Endothelial cell of umbilical vein (primary cell): ENCODE data around the gene ADAM17. TPM values are rescaled to one million over a fixed set of nuclear protein-coding genes. Genes with fewer than 3 reads are reported as not detected.
"Not testable (repeated sequence)": the region's sequence is repeated elsewhere in the genome, so short reads cannot be mapped to it uniquely, and the experiment has no call there.

Experiments
- BruUV-seq: library from RNA; stranded (reverse); fragments of 400-500 nt; replicated peaks from 2 replicates; lab custom pipeline; 2021; lab: Mats Ljungman, UMichigan
- CTCF ChIA-PET: fragments of 300-600, 350-600 bp; sonication (Branson Sonifier 250); formaldehyde crosslinking; loops from one replicate; lab custom pipeline; 2021; ENCODE audit warnings: antibody characterized with exemption, inconsistent platforms; lab: Charles Lee
- POLR2A ChIA-PET: fragments of 300-600, 350-600 bp; sonication (Branson Sonifier 250); formaldehyde crosslinking; loops from one replicate; lab custom pipeline; 2021; ENCODE audit warnings: antibody characterized with exemption, inconsistent platforms; lab: Charles Lee
- DNase-seq: peaks from one replicate; pipeline ENCODE4 v3.0.0-alpha.2; 2011; ENCODE audit warnings: low read depth, low spot score
- FAIRE-seq: peaks from 2 replicates; lab custom pipeline; 2011; peaks lifted over from hg19 to GRCh38; lab: Jason Lieb, UNC
- H2AFZ ChIP-seq: 2 replicates; pipeline ENCODE4 v1.6.0; 2012; ENCODE audit warnings: low read depth, low read length, control low read depth, inconsistent platforms
- H3K27ac ChIP-seq: 2 replicates; pipeline ENCODE4 v1.5.1; 2011; ENCODE audit warnings: low read depth, mild to moderate bottlenecking, control low read depth, low read length, moderate library complexity; ENCODE audit not compliant: insufficient read depth
- H3K27me3 ChIP-seq, 2 experiments: 2 replicates each; pipeline versions ENCODE4 v1.6.0 to v1.6.1; 2011; ENCODE audit warnings: low read length in 2 of 2, mixed read lengths in 1 of 2; ENCODE audit not compliant: control insufficient read depth in 2 of 2, insufficient read depth in 2 of 2
- H3K36me3 ChIP-seq, 2 experiments: 2 replicates in 1 of 2; 3 replicates in 1 of 2; pipeline ENCODE4 v1.5.1; 2011; ENCODE audit warnings: low read length in 2 of 2, mild to moderate bottlenecking in 1 of 2, moderate library complexity in 1 of 2; ENCODE audit not compliant: control insufficient read depth in 2 of 2, insufficient read depth in 2 of 2; ENCODE audit errors: extremely low read depth in 1 of 2
- H3K4me1 ChIP-seq: 3 replicates; pipeline ENCODE4 v1.5.1; 2011; ENCODE audit warnings: mild to moderate bottlenecking, low read length; ENCODE audit not compliant: control insufficient read depth, insufficient read depth; ENCODE audit errors: extremely low read depth
- H3K4me2 ChIP-seq: 2 replicates; pipeline ENCODE4 v1.6.1; 2011; ENCODE audit warnings: low read length, control low read depth, mixed read lengths; ENCODE audit not compliant: insufficient read depth
- H3K4me3 ChIP-seq, 3 experiments: fragments of 200-600 bp in 1 of 3; sonication (generic), shearing (Covaris generic) in 1 of 3; replicated peaks in 1 of 3; 2 replicates each; pipeline ENCODE4 v1.5.1; 2011 to 2016; ENCODE audit warnings: control low read depth in 3 of 3, low read length in 3 of 3, mild to moderate bottlenecking in 2 of 3, inconsistent platforms in 1 of 3, low read depth in 1 of 3, moderate library complexity in 1 of 3; ENCODE audit not compliant: insufficient read depth in 1 of 3
- H3K79me2 ChIP-seq: 2 replicates; pipeline ENCODE4 v1.6.0; 2012; ENCODE audit warnings: low read length, inconsistent platforms; ENCODE audit not compliant: control insufficient read depth, insufficient read depth
- H3K9ac ChIP-seq: replicated peaks from 2 replicates; pipeline ENCODE3; 2011; ENCODE audit warnings: low read length, control low read depth; ENCODE audit not compliant: insufficient read depth; ENCODE audit errors: extremely low read depth
- H3K9me1 ChIP-seq: replicated peaks from 3 replicates; pipeline ENCODE4 v1.6.0; 2011; ENCODE audit warnings: mild to moderate bottlenecking, low read length; ENCODE audit not compliant: control insufficient read depth, insufficient read depth; ENCODE audit errors: extremely low read depth
- H3K9me3 ChIP-seq: replicated peaks from 2 replicates; pipeline ENCODE4 v1.5.1; 2012; ENCODE audit warnings: low read length, inconsistent platforms; ENCODE audit not compliant: control insufficient read depth, insufficient read depth
- H4K20me1 ChIP-seq: replicated peaks from 2 replicates; pipeline ENCODE3; 2011; ENCODE audit warnings: mild to moderate bottlenecking, low read length; ENCODE audit not compliant: control insufficient read depth, insufficient read depth; ENCODE audit errors: extremely low read depth
- CTCF ChIP-seq, 2 donors: IDR thresholded peaks; 1 replicate in 1 of 2; 2 replicates in 1 of 2; pipeline ENCODE4 v1.5.1; 2011; ENCODE audit warnings: low read length in 2 of 2, mild to moderate bottlenecking in 2 of 2, moderate library complexity in 2 of 2, control low read depth in 1 of 2, inconsistent platforms in 1 of 2, low read depth in 1 of 2; ENCODE audit not compliant: insufficient read depth in 1 of 2; ENCODE audit errors: extremely low read depth in 1 of 2
- EZH2 ChIP-seq: IDR thresholded peaks from 2 replicates; pipeline ENCODE4 v1.6.1; 2012; ENCODE audit warnings: borderline replicate concordance, low read depth, mild to moderate bottlenecking, moderate library complexity, low read length, inconsistent platforms; ENCODE audit not compliant: severe bottlenecking
- FOS ChIP-seq: IDR thresholded peaks from 2 replicates; pipeline ENCODE4 v1.6.1; 2011; ENCODE audit warnings: mild to moderate bottlenecking, low read length, moderate library complexity, borderline replicate concordance; ENCODE audit not compliant: insufficient read depth
- GATA2 ChIP-seq: IDR thresholded peaks from 2 replicates; pipeline ENCODE4 v1.7.0; 2011; ENCODE audit warnings: low read depth, mild to moderate bottlenecking, moderate library complexity, mixed read lengths, low read length; ENCODE audit not compliant: insufficient read length, insufficient read depth
- JUN ChIP-seq: IDR thresholded peaks from 2 replicates; pipeline ENCODE4 v1.6.1; 2011; ENCODE audit warnings: borderline replicate concordance, low read depth; ENCODE audit not compliant: insufficient read length, insufficient read depth
- MAX ChIP-seq: IDR thresholded peaks from 2 replicates; pipeline ENCODE4 v1.6.1; 2011; ENCODE audit not compliant: insufficient read depth, insufficient read length
- MYC ChIP-seq: IDR thresholded peaks from one replicate; pipeline ENCODE4 v1.6.1; 2011; ENCODE audit warnings: mild to moderate bottlenecking, low read depth, low read length
- POLR2A ChIP-seq: IDR thresholded peaks from 2 replicates; pipeline ENCODE4 v1.6.1; 2012; ENCODE audit warnings: low read depth, mild to moderate bottlenecking, control low read depth, low read length
- POLR2AphosphoS5 ChIP-seq: IDR thresholded peaks from 2 replicates; pipeline ENCODE4 v1.6.1; 2012; ENCODE audit warnings: low read depth, mild to moderate bottlenecking, control low read depth, low read length, moderate library complexity; ENCODE audit not compliant: insufficient read depth
- dilution Hi-C: fragments of 300-500 bp; cut with MboI; formaldehyde crosslinking; loops from one replicate; pipeline ENCODE4 v1.15.0; 2019; ENCODE audit warnings: low sequenced_read_pairs; ENCODE audit not compliant: extremely low pct_ligation_motif_present
- intact Hi-C: fragments of 100-400 bp; cut with micrococcal nuclease; formaldehyde crosslinking; loops from one replicate; pipeline ENCODE4 v1.10.0; 2022
- polyA plus RNA-seq, 4 experiments: library from polyadenylated mRNA; depleted of rRNA in 3 of 4; stranded (reverse) in 3 of 4; unstranded in 1 of 4; fragments of >200 nt; gene quantifications; 2 replicates each; pipeline versions ENCODE4 v1.2.1 to v1.2.3, GENCODE V29; 2011 to 2012; ENCODE audit warnings: missing spikeins in 1 of 4
- total RNA-seq: library from RNA; stranded (reverse); gene quantifications from 2 replicates; pipeline ENCODE4 v1.2.3, GENCODE V29; 2021

The ADAM17 gene
- total and polyA plus RNA-seq, 2 donors (not counting 3 experiments of a cell fraction or from before 2014, with no cell fraction given), result 10.6 to 57.1 TPM

GRCh38 chr2:9517118-9517782, 38.4 kb downstream of the ADAM17 start:
- BruUV-seq, result no TSS peak
- Histone ChIP-seq H3K9me3 (no peaks in the 10 kb centered on the region), H4K20me1 (no peaks in the 10 kb centered on the region), H3K36me3 (peaks cover 11 to 20% of the 10 kb centered on the region in 2 experiments), H3K27me3 (no peaks in the 10 kb centered on the region), H3K9me1 (no peaks in the 10 kb centered on the region), H3K27ac (no peak overlapping the region), H3K9ac (no peak overlapping the region), H3K4me2 (no peak overlapping the region), H2AFZ (no peak overlapping the region), H3K4me1 (no peaks in the 10 kb centered on the region), H3K79me2 (no peaks in the 10 kb centered on the region), H3K4me3 (no peak overlapping the region)
- intact Hi-C loops (loop anchor here (5.0 kb wide), 1 partner anchor 880 kb away; no protein-coding TSS in a partner anchor), dilution Hi-C loops (no loop called here)
- CTCF ChIA-PET, result no interaction called here
- no peak for TF ChIP-seq GATA2
- no peak for TF ChIP-seq CTCF (IDR thresholded peaks at IDR 0.05; ENCODE audit: extremely low read depth in 1 of 2, insufficient read depth in 1 of 2, low read depth in 1 of 2, low read length in 2 of 2)
- TF ChIP-seq MYC, result no peak
- no peak for TF ChIP-seq POLR2AphosphoS5
- TF ChIP-seq POLR2A, result no peak
- no peak for TF ChIP-seq EZH2
- TF ChIP-seq JUN, result no peak
- no peak for TF ChIP-seq FOS
- no peak for TF ChIP-seq MAX
- POLR2A ChIA-PET, result interaction anchor here (0.6 kb wide), 1 partner anchor 84 kb away, joined by 3 read pairs; no protein-coding TSS in a partner anchor
- DNase-seq (no peak), FAIRE-seq (no peak)

- H3K9me3 ChIP-seq, H3K9me1 ChIP-seq, H3K4me1 ChIP-seq, H4K20me1 ChIP-seq, H3K79me2 ChIP-seq, DNase-seq, H2AFZ ChIP-seq, POLR2A ChIA-PET, H3K27ac ChIP-seq, BruUV-seq, H3K4me3 ChIP-seq, CTCF ChIA-PET, H3K27me3 ChIP-seq, intact Hi-C loops, H3K9ac ChIP-seq, FAIRE-seq, dilution Hi-C loops, H3K4me2 ChIP-seq: not testable (repeated sequence)
- H3K36me3 ChIP-seq, result peaks cover 10 to 12% of the 10 kb centered on the region in 2 experiments
Measured at GRCh38 chr2:9513946-9514345, 41.7 kb downstream of the ADAM17 start.
